HG03439 (cell line): ENCODE data around the gene BHMT.

Experiments used
- ATAC-seq: cut with Tn5 transposase; IDR thresholded peaks from one replicate; pipeline ENCODE4 v1.9.1; 2021; ENCODE audit warnings: mild to moderate bottlenecking, moderate library complexity; ENCODE audit not compliant: unreplicated experiment

BHMT gene

GRCh38 chr5:79111387-79111959, at the start of gene BHMT:
TSS of gene BHMT (plus strand) at chr5:79111809. CDS start at chr5:79111886, 77 bp downstream.
- no peak for ATAC-seq

- no peak for ATAC-seq
Observed at GRCh38 chr5:79062436-79062835, 49.2 kb upstream of the BHMT start.

GRCh38 chr5:79069488-79070349, 41.9 kb upstream of the BHMT start, which contains the start of the genes BHMT2 and DMGDH:
TSS of gene BHMT2 (plus strand) at chr5:79069767. CDS start at chr5:79069783, 16 bp downstream.
TSS of gene DMGDH (minus strand) at chr5:79069674. CDS start at chr5:79069620, 54 bp downstream.
- ATAC-seq: no peak

- no peak for ATAC-seq
Observed at GRCh38 chr5:79070350-79070667, 41.3 kb upstream of the BHMT start.

- no peak for ATAC-seq
Observed at GRCh38 chr5:79074641-79075040, 37.0 kb upstream of the BHMT start.

GRCh38 chr5:79075646-79076426, 35.8 kb upstream of the BHMT start:
- no peak for ATAC-seq

- ATAC-seq: no peak
Observed at GRCh38 chr5:79076819-79077218, 34.8 kb upstream of the BHMT start.

- no peak for ATAC-seq
Observed at GRCh38 chr5:79077680-79078365, 33.8 kb upstream of the BHMT start.

GRCh38 chr5:79080804-79081203, 30.8 kb upstream of the BHMT start:
- ATAC-seq: no peak

GRCh38 chr5:79081779-79082178, 29.8 kb upstream of the BHMT start:
- ATAC-seq: no peak

GRCh38 chr5:79086116-79086515, 25.5 kb upstream of the BHMT start:
- ATAC-seq: no peak

- no peak for ATAC-seq
Observed at GRCh38 chr5:79088507-79088906, 23.1 kb upstream of the BHMT start.

GRCh38 chr5:79091064-79091463, 20.5 kb upstream of the BHMT start:
- no peak for ATAC-seq

GRCh38 chr5:79093762-79094161, 17.8 kb upstream of the BHMT start:
- ATAC-seq: no peak

GRCh38 chr5:79105868-79106267, 5.7 kb upstream of the BHMT start:
- ATAC-seq: no peak

- no peak for ATAC-seq
Observed at GRCh38 chr5:79107020-79107796, 4.4 kb upstream of the BHMT start.

GRCh38 chr5:79108086-79108485, 3.5 kb upstream of the BHMT start:
- ATAC-seq: no peak

GRCh38 chr5:79108792-79109191, 2.8 kb upstream of the BHMT start:
- ATAC-seq: no peak

- ATAC-seq: no peak
Observed at GRCh38 chr5:79109527-79110492, 1.8 kb upstream of the BHMT start.
